Measurements from ENCODE around the gene VPS16. TPM values are rescaled to one million over a fixed set of nuclear protein-coding genes. Genes with fewer than 3 reads are reported as not detected.

Gene VPS16
- total and polyA plus RNA-seq, 2 of the 8 experiments (the other 6 are each of a cell fraction or from before 2014, with no cell fraction given): 23.8 to 25.9 TPM

GRCh38 chr20:2858591-2858990 lies 18.0 kb downstream of the VPS16 start:
- Histone ChIP-seq H2BK15ac (ENCODE audit: low read length) (no peak overlapping the region), H3K23me2 (ENCODE audit: low read depth, low read length) (no peaks in the 10 kb centered on the region), H3K4me1 (replicated peaks in 1 of 4; ENCODE audit: control insufficient read depth in 3 of 4, insufficient read depth in 4 of 4, low read length in 3 of 4) (no peaks in the 10 kb centered on the region), H3K14ac (ENCODE audit: insufficient read length) (no peak overlapping the region), H3K27ac (ENCODE audit: low read depth, low read length) (no peak overlapping the region), H3K4me3 (ENCODE audit: extremely low read depth in 1 of 4, insufficient read depth in 2 of 4, low read depth in 3 of 4, low read length in 4 of 4) (no peak overlapping the region), H2BK5ac (ENCODE audit: low read depth, low read length) (no peak overlapping the region), H3K79me1 (ENCODE audit: low read depth, low read length) (no peaks in the 10 kb centered on the region), H3K9me3 (ENCODE audit: insufficient read depth in 2 of 2, low read depth in 1 of 2, low read length in 1 of 2) (no peaks in the 10 kb centered on the region), H3K4ac (replicated peaks; ENCODE audit: insufficient read length, low read depth, low read length) (no peak overlapping the region), H4K20me1 (replicated peaks in 1 of 2; ENCODE audit: control insufficient read depth in 1 of 2, insufficient read depth in 2 of 2, low read length in 2 of 2) (no peaks in the 10 kb centered on the region), H3K27me3 (replicated peaks in 1 of 4; ENCODE audit: control insufficient read depth in 3 of 4, extremely low read depth in 1 of 4, insufficient read depth in 3 of 4, low read length in 3 of 4) (no peaks in the 10 kb centered on the region), H4K8ac (ENCODE audit: extremely low read depth, insufficient read depth, low read length) (no peak overlapping the region), H3K18ac (ENCODE audit: extremely low read depth, low read length) (no peak overlapping the region), H2BK120ac (replicated peaks; ENCODE audit: low read depth, low read length) (no peak overlapping the region), H3K4me2 (ENCODE audit: insufficient read depth in 1 of 2, low read depth in 2 of 2, low read length in 2 of 2) (no peak overlapping the region), H2BK12ac (ENCODE audit: low read depth, low read length) (no peak overlapping the region), H3K79me2 (ENCODE audit: control insufficient read depth in 1 of 2, insufficient read depth in 2 of 2, low read length in 2 of 2) (no peaks in the 10 kb centered on the region), H2AFZ (ENCODE audit: low read length) (no peak overlapping the region), H4K5ac (ENCODE audit: insufficient read length, low read depth, low read length) (no peak overlapping the region), H4K91ac (replicated peaks; ENCODE audit: insufficient read length, low read length) (no peak overlapping the region), H2AK5ac (ENCODE audit: low read depth, low read length) (no peak overlapping the region), H3K23ac (ENCODE audit: insufficient read length) (no peak overlapping the region), H3K9ac (replicated peaks in 1 of 4; ENCODE audit: extremely low read depth in 1 of 4, low read depth in 3 of 4, low read length in 3 of 4) (no peak overlapping the region), H3K56ac (replicated peaks; ENCODE audit: insufficient read length, low read depth, low read length) (no peak overlapping the region), H3K36me3 (ENCODE audit: control insufficient read depth in 2 of 4, insufficient read depth in 4 of 4, low read length in 3 of 4) (no peaks in the 10 kb centered on the region; a peak in 1 of 8 replicates), H2BK20ac (ENCODE audit: low read length) (no peak overlapping the region)
- TF ChIP-seq CEBPB (IDR thresholded peaks at IDR 0.05; ENCODE audit: low read depth, low read length) (no peak), TEAD4 (IDR thresholded peaks at IDR 0.05; ENCODE audit: low read depth, low read length) (no peak), EP300 (IDR thresholded peaks at IDR 0.05; ENCODE audit: borderline replicate concordance in 1 of 2, low read depth in 2 of 2, low read length in 2 of 2) (no peak), TCF12 (IDR thresholded peaks at IDR 0.05; ENCODE audit: low read depth, low read length) (no peak), CTBP2 (IDR thresholded peaks at IDR 0.05; ENCODE audit: borderline replicate concordance, insufficient read depth, insufficient read length, low read length) (no peak)
- CTCF ChIA-PET (ENCODE audit: partially characterized antibody): interaction anchor here (0.5 to 1.4 kb wide), 4 partner anchors 66 to 137 kb away, joined by 3 to 4 read pairs (median 3); no protein-coding TSS in a partner anchor
- no peak for DNase-seq (ENCODE audit: low read depth in 1 of 2, low spot score in 2 of 2)
- FAIRE-seq: no peak
- WGBS, 2 experiments (ENCODE audit: extremely low coverage in 1 of 2, insufficient coverage in 1 of 2, insufficient read length in 1 of 2, insufficient replicate concordance in 2 of 2, low coverage in 1 of 2, low lambda C conversion rate in 2 of 2, missing lambda C conversion rate in 1 of 2): 92% methylated on average over 2 of the region's 2 CpGs; no CpG with 5 or more reads in 1 of the 2 experiments
- POLR2A ChIA-PET (ENCODE audit: partially characterized antibody): interaction anchor here (1.8 kb wide), 1 partner anchor 14 kb away, joined by 4 read pairs; the partner anchor contains the start of gene PTPRA
